GM23248 (cell line): Measurements from ENCODE around the gene DDX17. TPM values are rescaled to one million over a fixed set of nuclear protein-coding genes. Genes with fewer than 3 reads are reported as not detected.

Source experiments
- DNase-seq: peaks from one replicate; pipeline ENCODE4 v3.0.0-alpha.2; 2015
- H2AFZ ChIP-seq: fragments of 200-600 bp; sonication (generic); 2 replicates; pipeline ENCODE4 v1.6.1; 2016; ENCODE audit warnings: antibody characterized with exemption
- H3F3A ChIP-seq: fragments of 200-600 bp; sonication (generic); 2 replicates; pipeline ENCODE4 v1.6.1; 2016; ENCODE audit warnings: mild to moderate bottlenecking, antibody characterized with exemption, mixed run types; ENCODE audit not compliant: insufficient read depth
- H3K27ac ChIP-seq: fragments of 200-600 bp; sonication (generic); 2 replicates; pipeline ENCODE4 v1.5.1; 2016; ENCODE audit warnings: mild to moderate bottlenecking
- H3K27me3 ChIP-seq: fragments of 200-600 bp; sonication (generic); replicated peaks from 2 replicates; pipeline ENCODE4 v1.6.1; 2016; ENCODE audit warnings: mild to moderate bottlenecking; ENCODE audit not compliant: insufficient read depth
- H3K36me3 ChIP-seq: fragments of 200-600 bp; sonication (generic); 2 replicates; pipeline ENCODE4 v1.6.1; 2016; ENCODE audit warnings: low read depth, mild to moderate bottlenecking
- H3K4me1 ChIP-seq: fragments of 200-600 bp; sonication (generic); 2 replicates; pipeline ENCODE4 v1.6.1; 2016; ENCODE audit warnings: mild to moderate bottlenecking; ENCODE audit not compliant: insufficient read depth
- H3K4me2 ChIP-seq: fragments of 200-600 bp; sonication (generic); one replicate; pipeline ENCODE4 v1.6.1; 2016; ENCODE audit warnings: mild to moderate bottlenecking; ENCODE audit not compliant: unreplicated experiment
- H3K4me3 ChIP-seq: fragments of 200-600 bp; sonication (generic); 2 replicates; pipeline ENCODE4 v1.5.1; 2016; ENCODE audit warnings: mild to moderate bottlenecking
- H3K79me2 ChIP-seq: fragments of 200-600 bp; sonication (generic); 2 replicates; pipeline ENCODE4 v1.6.1; 2016; ENCODE audit warnings: mild to moderate bottlenecking; ENCODE audit not compliant: insufficient read depth
- H3K9ac ChIP-seq: fragments of 200-600 bp; sonication (generic); 2 replicates; pipeline ENCODE4 v1.6.1; 2016; ENCODE audit warnings: mild to moderate bottlenecking
- H3K9me2 ChIP-seq: fragments of 200-600 bp; sonication (generic); 2 replicates; pipeline ENCODE4 v1.6.1; 2016; ENCODE audit warnings: mixed run types, mild to moderate bottlenecking, moderate library complexity; ENCODE audit not compliant: insufficient read depth
- H3K9me3 ChIP-seq: fragments of 200-600 bp; sonication (generic); one replicate; pipeline ENCODE4 v1.6.1; 2017; ENCODE audit warnings: low read depth
- H4K20me1 ChIP-seq: fragments of 200-600 bp; sonication (generic); 2 replicates; pipeline ENCODE4 v1.6.0; 2016; ENCODE audit not compliant: insufficient read depth
- EZH2 ChIP-seq: fragments of 200-600 bp; sonication (generic); IDR thresholded peaks from 2 replicates; pipeline ENCODE4 v1.6.1; 2018; ENCODE audit warnings: antibody characterized with exemption, mild to moderate bottlenecking; ENCODE audit not compliant: insufficient read depth, poor library complexity, severe bottlenecking
- EZH2phosphoT487 ChIP-seq: fragments of 200-600 bp; sonication (generic); IDR thresholded peaks from 2 replicates; pipeline ENCODE4 v1.6.1; 2018; ENCODE audit warnings: antibody characterized with exemption, moderate library complexity, mild to moderate bottlenecking, low read depth; ENCODE audit not compliant: insufficient read depth
- WGBS, 2 experiments: methylation state at CpG; one replicate each; pipeline ENCODE4 v1.1.6; 2015 to 2017; ENCODE audit warnings: low lambda C conversion rate in 2 of 2, low coverage in 1 of 2; ENCODE audit errors: missing lambda C conversion rate in 2 of 2; 5-methylcytosine and 5-hydroxymethylcytosine counted together
- in situ Hi-C: fragments of 300-500 bp; cut with MboI; formaldehyde crosslinking; loops from 2 replicates; pipeline ENCODE4 v1.15.0; 2020
- polyA plus RNA-seq: library from polyadenylated mRNA; unstranded; fragments of >200 nt; fragmentation: Nextera tagmentation; extraction: Ambion mirVana; gene quantifications from 2 replicates; pipeline ENCODE4 v1.2.1, GENCODE V29; 2016
- total RNA-seq: library from RNA; depleted of rRNA; stranded (reverse); fragments of >200 nt; shearing (Covaris generic); gene quantifications from 2 replicates; pipeline ENCODE4 v1.2.3, GENCODE V29; 2014

Gene DDX17
- total and polyA plus RNA-seq, 2 experiments from 2014 or later = 30.1 to 312 TPM

DNA sequence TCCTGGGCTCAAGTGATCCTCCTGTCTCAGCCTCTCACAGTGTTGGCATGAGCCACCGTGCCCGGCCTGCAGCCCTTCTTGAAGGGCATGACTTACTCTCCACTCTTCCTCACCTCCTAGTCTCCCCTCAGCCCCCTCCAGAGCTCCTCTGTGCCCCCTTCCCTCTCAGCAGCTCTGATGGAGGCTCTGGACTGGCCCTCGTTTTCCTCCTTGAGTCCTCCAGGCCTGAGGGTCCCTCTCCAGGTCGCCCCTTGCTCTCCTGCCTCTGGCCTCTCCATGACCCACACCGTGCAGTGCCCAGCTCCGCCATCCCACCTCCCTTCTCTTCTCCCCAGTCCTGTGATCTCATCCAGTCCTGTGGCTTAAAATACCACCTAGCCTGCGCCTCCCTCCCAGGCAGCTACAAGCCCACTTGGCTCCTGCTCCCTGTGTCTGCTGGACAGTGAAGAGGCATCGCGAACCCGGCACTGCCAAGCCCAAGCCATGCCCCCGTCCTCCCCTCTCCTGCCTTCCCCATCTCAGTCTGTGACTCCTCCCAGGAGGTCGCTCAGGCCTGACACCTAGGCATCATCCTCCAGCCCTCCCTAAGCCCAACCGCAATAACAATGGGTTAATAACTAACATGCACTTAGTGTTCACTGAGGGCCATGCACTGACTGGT is 63.0 kb downstream of the DDX17 start:
- no peak overlapping the region for H3K9ac ChIP-seq
- H3F3A ChIP-seq = no peaks in the 10 kb centered on the region
- peaks cover 6% of the 10 kb centered on the region for H3K27me3 ChIP-seq
- no peak overlapping the region for H2AFZ ChIP-seq
- no peak overlapping the region for H3K27ac ChIP-seq
- in situ Hi-C loops = no loop called here
- DNase-seq = no peak
- no peaks in the 10 kb centered on the region for H3K36me3 ChIP-seq
- no peak for TF ChIP-seq EZH2phosphoT487
- TF ChIP-seq EZH2 = no peak
- H3K4me2 ChIP-seq = no peak overlapping the region
- H4K20me1 ChIP-seq = no peaks in the 10 kb centered on the region
- no peaks in the 10 kb centered on the region for H3K9me2 ChIP-seq
- H3K79me2 ChIP-seq = no peaks in the 10 kb centered on the region
- no peaks in the 10 kb centered on the region for H3K4me1 ChIP-seq
- H3K4me3 ChIP-seq = no peak overlapping the region
- 61 to 66% methylated on average over 12 to 13 of the region's 13 CpGs for WGBS, 2 experiments
- H3K9me3 ChIP-seq = no peaks in the 10 kb centered on the region

- Histone ChIP-seq H3K9me2 (no peaks in the 10 kb centered on the region), H3K9me3 (no peaks in the 10 kb centered on the region), H3K27ac (no peak overlapping the region), H4K20me1 (no peaks in the 10 kb centered on the region), H3K4me1 (no peaks in the 10 kb centered on the region), H2AFZ (no peak overlapping the region), H3K4me3 (no peak overlapping the region), H3K27me3 (peaks cover 6% of the 10 kb centered on the region), H3K79me2 (no peaks in the 10 kb centered on the region), H3K4me2 (no peak overlapping the region), H3K9ac (no peak overlapping the region), H3K36me3 (no peaks in the 10 kb centered on the region), H3F3A (no peaks in the 10 kb centered on the region)
- DNase-seq = no peak
- WGBS, 2 experiments = 64 to 65% methylated on average over 16 of the region's 16 CpGs
- no peak for TF ChIP-seq EZH2
- TF ChIP-seq EZH2phosphoT487 = no peak
- in situ Hi-C loops = no loop called here
Measured at GRCh38 chr22:38441620-38442287, 64.4 kb downstream of the DDX17 start.

DNA sequence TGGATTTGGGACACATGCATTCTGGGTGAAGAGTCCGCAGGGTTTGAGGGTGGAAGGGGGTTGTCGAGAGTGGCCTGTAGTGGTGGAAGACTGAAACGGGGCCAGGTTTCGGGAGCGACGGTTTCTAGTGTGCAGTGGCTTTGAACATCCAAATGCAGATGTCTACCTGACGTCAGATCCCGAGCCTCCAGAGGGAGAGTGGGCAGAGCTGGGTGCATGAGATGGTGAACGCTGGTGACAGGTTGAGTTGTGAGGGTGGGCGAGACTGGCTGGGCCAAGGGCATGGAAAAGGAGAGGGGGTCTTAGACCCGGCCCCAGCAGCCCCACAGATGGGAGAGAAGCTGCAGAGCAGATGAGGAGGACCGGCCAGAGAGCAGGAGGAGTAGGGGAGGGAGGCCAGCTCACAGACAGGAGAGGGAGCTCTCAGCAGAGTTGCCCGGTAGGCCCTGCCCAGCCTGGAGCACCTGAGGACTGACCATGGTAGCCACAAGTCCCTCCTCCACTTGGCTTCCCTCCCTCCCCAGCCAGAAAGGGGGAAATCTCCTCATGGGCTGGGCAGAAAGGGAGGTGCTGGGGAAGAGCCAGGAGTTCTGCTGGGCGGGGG is 65.3 kb downstream of the DDX17 start:
- DNase-seq = no peak
- Histone ChIP-seq H4K20me1 (no peaks in the 10 kb centered on the region), H3K9me3 (no peaks in the 10 kb centered on the region), H3K79me2 (no peaks in the 10 kb centered on the region), H3K27me3 (peaks cover 6% of the 10 kb centered on the region), H3K9me2 (no peaks in the 10 kb centered on the region), H3K27ac (no peak overlapping the region), H3K4me1 (no peaks in the 10 kb centered on the region), H2AFZ (no peak overlapping the region), H3K4me2 (no peak overlapping the region), H3F3A (no peaks in the 10 kb centered on the region), H3K4me3 (no peak overlapping the region), H3K36me3 (no peaks in the 10 kb centered on the region), H3K9ac (no peak overlapping the region)
- in situ Hi-C loops = no loop called here
- TF ChIP-seq EZH2phosphoT487 = no peak
- 55 to 66% methylated on average over 13 to 14 of the region's 14 CpGs for WGBS, 2 experiments

DNA sequence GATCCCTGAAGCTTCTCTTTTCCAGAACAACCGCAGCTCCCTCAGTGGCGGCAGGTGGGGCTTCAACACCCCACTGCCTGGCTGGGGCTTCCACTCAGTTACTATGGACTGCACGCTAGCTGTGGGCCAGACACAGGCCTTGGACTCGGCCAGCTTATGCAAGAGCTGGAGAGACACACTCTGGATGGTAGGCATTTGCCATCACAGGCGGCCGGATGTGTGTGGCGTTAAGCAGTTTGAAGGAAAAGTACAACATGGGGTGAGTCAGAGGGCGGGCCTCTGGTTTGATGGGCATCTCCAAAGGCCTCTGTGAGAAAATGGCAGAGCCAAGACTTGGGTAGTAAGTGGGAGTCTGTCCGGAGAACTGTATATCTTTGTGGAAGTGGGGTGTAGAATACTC is 68.7 kb downstream of the DDX17 start:
- no peak overlapping the region for H3K4me3 ChIP-seq
- H2AFZ ChIP-seq = no peak overlapping the region
- no peak for DNase-seq
- H3F3A ChIP-seq = no peaks in the 10 kb centered on the region
- TF ChIP-seq EZH2 (no peak), EZH2phosphoT487 (no peak)
- no peaks in the 10 kb centered on the region for H4K20me1 ChIP-seq
- no peak overlapping the region for H3K9ac ChIP-seq
- H3K9me2 ChIP-seq = no peaks in the 10 kb centered on the region
- H3K79me2 ChIP-seq = no peaks in the 10 kb centered on the region
- H3K36me3 ChIP-seq = no peaks in the 10 kb centered on the region
- 82 to 85% methylated on average over 9 of the region's 9 CpGs for WGBS, 2 experiments
- in situ Hi-C loops = no loop called here
- no peaks in the 10 kb centered on the region; the same call in 1 of the 2 replicates for H3K27me3 ChIP-seq
- no peaks in the 10 kb centered on the region for H3K9me3 ChIP-seq
- H3K27ac ChIP-seq = no peak overlapping the region
- H3K4me2 ChIP-seq = no peak overlapping the region
- H3K4me1 ChIP-seq = no peaks in the 10 kb centered on the region
